HG03097 (cell line): ENCODE measurements around the gene IBSP.

Experiments
- ATAC-seq: cut with Tn5 transposase; IDR thresholded peaks from one replicate; pipeline ENCODE4 v1.9.1; 2021; ENCODE audit not compliant: unreplicated experiment, low FRiP score

The IBSP gene

GRCh38 chr4:87835743-87836142, 36.4 kb downstream of the IBSP start:
- ATAC-seq: no peak

GRCh38 chr4:87838205-87838604, 38.9 kb downstream of the IBSP start:
- no peak for ATAC-seq

GRCh38 chr4:87838890-87839591, 39.7 kb downstream of the IBSP start:
- no peak for ATAC-seq

GRCh38 chr4:87839592-87839946, 40.2 kb downstream of the IBSP start:
- ATAC-seq: no peak

- no peak for ATAC-seq
These were observed 40.8 kb downstream of the IBSP start for GRCh38 chr4:87840149-87840548.

- ATAC-seq: no peak
These were observed 44.6 kb downstream of the IBSP start for GRCh38 chr4:87843936-87844335.

GRCh38 chr4:87844452-87844851, 45.1 kb downstream of the IBSP start:
- ATAC-seq: no peak

GRCh38 chr4:87846226-87846625, 46.9 kb downstream of the IBSP start:
- no peak for ATAC-seq

GRCh38 chr4:87848622-87849351, 49.4 kb downstream of the IBSP start:
- ATAC-seq: no peak

- no peak for ATAC-seq
These were observed 50.3 kb downstream of the IBSP start for GRCh38 chr4:87849612-87850011.

GRCh38 chr4:87851332-87851731, 52.0 kb downstream of the IBSP start:
- ATAC-seq: no peak

GRCh38 chr4:87851953-87852352, 52.6 kb downstream of the IBSP start:
- ATAC-seq: no peak

- ATAC-seq: no peak
These were observed 53.8 kb downstream of the IBSP start for GRCh38 chr4:87853108-87853507.

GRCh38 chr4:87853891-87854290, 54.5 kb downstream of the IBSP start:
- no peak for ATAC-seq

GRCh38 chr4:87855559-87855958, 56.2 kb downstream of the IBSP start:
- ATAC-seq: no peak

- no peak for ATAC-seq
These were observed 57.5 kb downstream of the IBSP start for GRCh38 chr4:87856816-87857215.

GRCh38 chr4:87857789-87858188, 58.4 kb downstream of the IBSP start:
- no peak for ATAC-seq
